A549 (cell line): ENCODE results near the gene MLC1.

ENCODE experiments used
- BHLHE40 ChIP-seq: IDR thresholded peaks from 2 replicates; pipeline ENCODE4 v1.6.1; 2012; ENCODE audit warnings: low read depth, low read length, inconsistent platforms
- CTCF ChIP-seq: fragments of >200 bp; sonication (Bioruptor Twin); formaldehyde crosslinking; IDR thresholded peaks from 3 replicates; pipeline ENCODE4 v1.5.1; 2016
- HOXA7 ChIP-seq: fragments of 250-450 bp; sonication (Bioruptor Pico); IDR thresholded peaks from 2 replicates; pipeline ENCODE4 v1.5.0; 2020; ENCODE audit warnings: mild to moderate bottlenecking, moderate library complexity
- JUN ChIP-seq, 2 experiments: fragments of >200 bp; sonication (Bioruptor Twin); formaldehyde crosslinking; IDR thresholded peaks; 2 replicates in 1 of 2; 3 replicates in 1 of 2; pipeline ENCODE4 v1.6.1; 2016 to 2017
- KDM1A ChIP-seq: fragments of 200-600 bp; sonication (generic); IDR thresholded peaks from 2 replicates; pipeline ENCODE4 v1.6.1; 2016; ENCODE audit warnings: low read depth, mild to moderate bottlenecking
- MAX ChIP-seq: IDR thresholded peaks from 2 replicates; pipeline ENCODE4 v1.6.1; 2012
- POLR2A ChIP-seq: IDR thresholded peaks from 2 replicates; pipeline ENCODE4 v1.6.1; 2012; ENCODE audit warnings: mild to moderate bottlenecking, low read length
- RCOR1 ChIP-seq: fragments of 150-350 bp; IDR thresholded peaks from 2 replicates; pipeline ENCODE4 v1.6.1; 2014; ENCODE audit warnings: antibody characterized with exemption, low read length, low read depth
- SMC3 ChIP-seq: fragments of >200 bp; sonication (Bioruptor Twin); formaldehyde crosslinking; IDR thresholded peaks from 3 replicates; pipeline ENCODE4 v1.6.1; 2018; ENCODE audit warnings: inconsistent platforms
- ZNF302 ChIP-seq: fragments of 250-450 bp; sonication (Bioruptor Pico); IDR thresholded peaks from 2 replicates; pipeline ENCODE4 v1.9.0; 2021; ENCODE audit warnings: inconsistent platforms, mild to moderate bottlenecking, moderate library complexity
- TF ChIP-seq, protein P1 (sequence below): IDR thresholded peaks from 2 replicates; pipeline ENCODE4 v1.6.1; 2012

- no peak for TF ChIP-seq CTCF
- TF ChIP-seq HOXA7, result no peak
- TF ChIP-seq MAX, result no peak
- TF ChIP-seq POLR2A, result no peak
- no peak for TF ChIP-seq SMC3
- TF ChIP-seq RCOR1, result no peak
- TF ChIP-seq BHLHE40, result no peak
- no peak for TF ChIP-seq KDM1A
- no peak for TF ChIP-seq ZNF302 (CRISPR knock-in tag)
- no peak for TF ChIP-seq JUN (IDR thresholded peaks at IDR 0.05)
- TF ChIP-seq, protein P1, sequence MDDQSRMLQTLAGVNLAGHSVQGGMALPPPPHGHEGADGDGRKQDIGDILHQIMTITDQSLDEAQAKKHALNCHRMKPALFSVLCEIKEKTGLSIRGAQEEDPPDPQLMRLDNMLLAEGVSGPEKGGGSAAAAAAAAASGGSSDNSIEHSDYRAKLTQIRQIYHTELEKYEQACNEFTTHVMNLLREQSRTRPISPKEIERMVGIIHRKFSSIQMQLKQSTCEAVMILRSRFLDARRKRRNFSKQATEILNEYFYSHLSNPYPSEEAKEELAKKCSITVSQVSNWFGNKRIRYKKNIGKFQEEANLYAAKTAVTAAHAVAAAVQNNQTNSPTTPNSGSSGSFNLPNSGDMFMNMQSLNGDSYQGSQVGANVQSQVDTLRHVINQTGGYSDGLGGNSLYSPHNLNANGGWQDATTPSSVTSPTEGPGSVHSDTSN, result no peak
These were observed 44.5 kb downstream of the MLC1 start for GRCh38 chr22:50040717-50041116.
